Measurements from ENCODE around the gene ATF6B. TPM values are rescaled to one million over a fixed set of nuclear protein-coding genes. Genes with fewer than 3 reads are reported as not detected.
"Not testable (repeated sequence)": the region's sequence is repeated elsewhere in the genome, so short reads cannot be mapped to it uniquely, and the experiment has no call there.

ATF6B gene
- total RNA-seq, 1 donor from 2014 or later = 95.0 TPM

DNA sequence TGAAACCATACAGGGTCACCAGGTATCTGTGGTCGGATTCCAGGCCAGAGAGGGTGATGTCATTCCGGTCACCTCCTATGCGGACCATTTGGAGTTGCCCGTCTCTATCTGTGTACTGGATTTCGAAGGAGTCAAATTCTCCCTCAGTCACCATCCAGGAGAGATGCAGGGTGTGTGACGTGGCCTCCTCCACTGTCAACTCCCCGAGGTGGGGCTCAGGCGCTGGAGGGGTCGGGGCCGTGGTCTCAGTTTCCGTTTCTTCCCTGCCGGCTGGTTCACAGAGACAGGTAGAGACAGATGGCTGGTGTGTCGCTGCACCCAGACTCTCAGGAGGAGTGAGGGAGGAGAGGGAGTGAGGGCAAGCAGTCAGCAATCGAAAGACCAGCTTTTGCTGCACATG lies 59.2 kb downstream of the ATF6B start:
- Mint-ChIP-seq H3K27ac (no peak overlapping the region), H3K9me3 (ENCODE audit: low read depth) (no peaks in the 10 kb centered on the region), H3K27me3 (no peaks in the 10 kb centered on the region), H3K4me1 (ENCODE audit: low read depth) (no peaks in the 10 kb centered on the region), H3K36me3 (ENCODE audit: insufficient read depth) (no peaks in the 10 kb centered on the region), H3K4me3 (ENCODE audit: low read depth) (no peak overlapping the region)
- TF ChIP-seq, protein P1, sequence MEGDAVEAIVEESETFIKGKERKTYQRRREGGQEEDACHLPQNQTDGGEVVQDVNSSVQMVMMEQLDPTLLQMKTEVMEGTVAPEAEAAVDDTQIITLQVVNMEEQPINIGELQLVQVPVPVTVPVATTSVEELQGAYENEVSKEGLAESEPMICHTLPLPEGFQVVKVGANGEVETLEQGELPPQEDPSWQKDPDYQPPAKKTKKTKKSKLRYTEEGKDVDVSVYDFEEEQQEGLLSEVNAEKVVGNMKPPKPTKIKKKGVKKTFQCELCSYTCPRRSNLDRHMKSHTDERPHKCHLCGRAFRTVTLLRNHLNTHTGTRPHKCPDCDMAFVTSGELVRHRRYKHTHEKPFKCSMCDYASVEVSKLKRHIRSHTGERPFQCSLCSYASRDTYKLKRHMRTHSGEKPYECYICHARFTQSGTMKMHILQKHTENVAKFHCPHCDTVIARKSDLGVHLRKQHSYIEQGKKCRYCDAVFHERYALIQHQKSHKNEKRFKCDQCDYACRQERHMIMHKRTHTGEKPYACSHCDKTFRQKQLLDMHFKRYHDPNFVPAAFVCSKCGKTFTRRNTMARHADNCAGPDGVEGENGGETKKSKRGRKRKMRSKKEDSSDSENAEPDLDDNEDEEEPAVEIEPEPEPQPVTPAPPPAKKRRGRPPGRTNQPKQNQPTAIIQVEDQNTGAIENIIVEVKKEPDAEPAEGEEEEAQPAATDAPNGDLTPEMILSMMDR (IDR thresholded peaks at IDR 0.05; ENCODE audit: unreplicated experiment) = no peak
- no peak for DNase-seq (ENCODE audit: low spot score, unreplicated experiment)

DNA sequence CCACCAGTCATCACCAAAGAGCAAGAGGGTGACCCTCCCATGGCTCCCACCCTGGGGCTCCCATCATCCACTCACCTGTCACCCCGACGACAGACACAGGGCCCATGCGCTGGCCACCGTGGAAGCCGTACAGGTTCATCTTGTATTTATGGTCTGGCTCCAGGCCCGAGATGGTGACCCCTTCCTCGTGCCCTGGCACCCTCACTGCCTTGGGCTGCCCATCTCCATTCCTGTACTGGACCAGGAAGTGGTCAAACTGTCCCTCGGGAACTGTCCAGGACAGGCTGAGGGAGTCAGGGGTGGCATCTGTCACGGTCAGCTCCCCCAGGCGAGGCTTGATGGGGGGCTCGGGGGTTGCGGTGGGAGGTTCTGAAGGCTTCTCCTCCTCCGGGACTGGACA lies 59.7 kb downstream of the ATF6B start:
- not testable (repeated sequence) for H3K27me3 Mint-ChIP-seq; H3K4me3 Mint-ChIP-seq (ENCODE audit: low read depth); H3K27ac Mint-ChIP-seq; H3K9me3 Mint-ChIP-seq (ENCODE audit: low read depth); DNase-seq (ENCODE audit: low spot score, unreplicated experiment); H3K36me3 Mint-ChIP-seq (ENCODE audit: insufficient read depth); H3K4me1 Mint-ChIP-seq (ENCODE audit: low read depth)

DNA sequence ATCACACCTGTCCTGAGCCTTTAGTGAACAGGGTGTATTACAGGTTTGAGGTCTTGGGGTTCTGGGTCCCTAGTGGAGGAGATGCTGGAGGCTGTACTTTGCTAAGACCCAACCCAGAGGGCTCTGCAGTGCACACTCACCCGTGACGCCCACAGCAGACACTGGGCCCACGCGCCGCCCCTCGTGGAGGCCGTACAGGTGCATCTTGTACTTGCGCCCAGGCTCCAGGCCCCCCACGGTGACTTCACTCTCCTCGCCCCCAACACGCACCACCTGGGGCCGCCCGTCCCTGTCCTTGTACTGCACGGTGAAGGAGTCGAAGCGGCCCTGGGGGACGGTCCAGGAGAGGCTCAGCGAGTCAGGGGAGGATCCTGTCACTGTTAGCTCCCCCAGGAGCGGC lies 60.5 kb downstream of the ATF6B start:
- H3K9me3 Mint-ChIP-seq (ENCODE audit: low read depth); H3K36me3 Mint-ChIP-seq (ENCODE audit: insufficient read depth); DNase-seq (ENCODE audit: low spot score, unreplicated experiment); H3K27me3 Mint-ChIP-seq; H3K4me3 Mint-ChIP-seq (ENCODE audit: low read depth); H3K27ac Mint-ChIP-seq; H3K4me1 Mint-ChIP-seq (ENCODE audit: low read depth): not testable (repeated sequence)

Small RNA genes within 50 kb of the gene (microRNA-seq; reads per million reads assigned to microRNA genes)
- 10.7 reads per million, percentile 19 among the genes with 10 or more reads in this experiment for gene MIR6721 (ENCODE audit: borderline number of aligned reads, unreplicated experiment)

Other genes with a start within 250 kb of the ATF6B start
- gene SLC44A4, start 249.2 kb downstream of the ATF6B start, total RNA-seq = 17.5 and 19.1 TPM in 2 replicates
- 161 and 175 TPM in 2 replicates for gene EHMT2, start 230.5 kb downstream of the ATF6B start, total RNA-seq
- gene ZBTB12, start 226.2 kb downstream of the ATF6B start, total RNA-seq = 47.1 and 55.5 TPM in 2 replicates
- gene C2, start 200.5 kb downstream of the ATF6B start, total RNA-seq = 0.47 and 0.65 TPM in 2 replicates
- gene CFB, start 182.2 kb downstream of the ATF6B start, total RNA-seq = 3.9 and 4.7 TPM in 2 replicates
- gene NELFE, start 169.3 kb downstream of the ATF6B start, total RNA-seq = 67.2 and 71.8 TPM in 2 replicates
- 97.9 and 103 TPM in 2 replicates for gene SKIC2, start 169.1 kb downstream of the ATF6B start, total RNA-seq
- 26.3 and 29.4 TPM in 2 replicates for gene DXO, start 156.1 kb downstream of the ATF6B start, total RNA-seq
- gene C4A, start 146.2 kb downstream of the ATF6B start, total RNA-seq = 13.1 and 14.1 TPM in 2 replicates
- gene C4B, start 113.5 kb downstream of the ATF6B start, total RNA-seq = 6.6 and 8.4 TPM in 2 replicates
- 0.38 and 0.67 TPM in 2 replicates for gene CYP21A2, start 89.8 kb downstream of the ATF6B start, total RNA-seq
- 10.3 and 14.6 TPM in 2 replicates for gene TNXB, start 18.9 kb downstream of the ATF6B start, total RNA-seq
- 8.4 and 8.7 TPM in 2 replicates for gene FKBPL, start 2.0 kb upstream of the ATF6B start, total RNA-seq
- 2.9 and 3.3 TPM in 2 replicates for gene PRRT1, start 23.7 kb upstream of the ATF6B start, total RNA-seq
- gene PPT2, start 25.9 kb upstream of the ATF6B start, total RNA-seq = 75.5 and 80.8 TPM in 2 replicates
- gene EGFL8, start 36.3 kb upstream of the ATF6B start, total RNA-seq = 68.3 and 83.1 TPM in 2 replicates
- 94.1 and 102 TPM in 2 replicates for gene AGPAT1, start 47.8 kb upstream of the ATF6B start, total RNA-seq
- 91.2 and 92.2 TPM in 2 replicates for gene RNF5, start 50.2 kb upstream of the ATF6B start, total RNA-seq
- 28.5 and 29.9 TPM in 2 replicates for gene AGER, start 56.0 kb upstream of the ATF6B start, total RNA-seq
- gene PBX2, start 62.0 kb upstream of the ATF6B start, total RNA-seq = 260 and 261 TPM in 2 replicates
- gene GPSM3, start 64.4 kb upstream of the ATF6B start, total RNA-seq = 6.1 and 6.5 TPM in 2 replicates
- gene NOTCH4, start 95.8 kb upstream of the ATF6B start, total RNA-seq = 4.3 and 4.7 TPM in 2 replicates
- not detected in 2 replicates for gene TSBP1, start 243.7 kb upstream of the ATF6B start, total RNA-seq

All from progenitor cell of endocrine pancreas (in vitro differentiated cells).